ENCODE results near the gene ISL1. TPM values are rescaled to one million over a fixed set of nuclear protein-coding genes. Genes with fewer than 3 reads are reported as not detected.

ISL1 gene
- total RNA-seq, 1 donor from 2014 or later: 31.5 TPM

DNA sequence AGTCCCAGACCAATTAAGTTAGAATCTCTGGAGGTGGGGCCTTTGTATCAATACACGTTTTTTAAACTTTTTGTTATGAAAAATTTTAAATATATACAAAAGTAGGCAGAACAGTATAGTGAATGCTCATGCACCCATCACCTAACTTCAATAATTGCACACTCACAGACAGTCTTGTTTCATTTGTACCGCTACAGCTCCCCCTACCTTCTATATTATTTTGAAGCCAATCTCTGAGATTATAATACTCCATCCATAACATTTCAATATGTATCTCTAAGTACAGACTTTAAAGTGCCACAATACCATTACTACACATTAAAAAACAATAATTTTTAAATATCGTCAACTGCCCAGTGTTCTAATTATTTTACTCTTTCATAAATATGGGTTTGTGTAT lies 32.9 kb downstream of the ISL1 start:
- Mint-ChIP-seq H3K27ac (no peak overlapping the region), H3K36me3 (no peaks in the 10 kb centered on the region), H3K27me3 (peaks cover 27% of the 10 kb centered on the region), H3K4me1 (ENCODE audit: unreplicated experiment) (peaks cover 7% of the 10 kb centered on the region), H3K4me3 (no peak overlapping the region), H3K9me3 (no peaks in the 10 kb centered on the region)
- DNase-seq (ENCODE audit: extremely low spot score, unreplicated experiment): no peak
- TF ChIP-seq, protein P1, sequence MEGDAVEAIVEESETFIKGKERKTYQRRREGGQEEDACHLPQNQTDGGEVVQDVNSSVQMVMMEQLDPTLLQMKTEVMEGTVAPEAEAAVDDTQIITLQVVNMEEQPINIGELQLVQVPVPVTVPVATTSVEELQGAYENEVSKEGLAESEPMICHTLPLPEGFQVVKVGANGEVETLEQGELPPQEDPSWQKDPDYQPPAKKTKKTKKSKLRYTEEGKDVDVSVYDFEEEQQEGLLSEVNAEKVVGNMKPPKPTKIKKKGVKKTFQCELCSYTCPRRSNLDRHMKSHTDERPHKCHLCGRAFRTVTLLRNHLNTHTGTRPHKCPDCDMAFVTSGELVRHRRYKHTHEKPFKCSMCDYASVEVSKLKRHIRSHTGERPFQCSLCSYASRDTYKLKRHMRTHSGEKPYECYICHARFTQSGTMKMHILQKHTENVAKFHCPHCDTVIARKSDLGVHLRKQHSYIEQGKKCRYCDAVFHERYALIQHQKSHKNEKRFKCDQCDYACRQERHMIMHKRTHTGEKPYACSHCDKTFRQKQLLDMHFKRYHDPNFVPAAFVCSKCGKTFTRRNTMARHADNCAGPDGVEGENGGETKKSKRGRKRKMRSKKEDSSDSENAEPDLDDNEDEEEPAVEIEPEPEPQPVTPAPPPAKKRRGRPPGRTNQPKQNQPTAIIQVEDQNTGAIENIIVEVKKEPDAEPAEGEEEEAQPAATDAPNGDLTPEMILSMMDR (conservative IDR thresholded peaks at IDR 0.05): peak; percentile 26

DNA sequence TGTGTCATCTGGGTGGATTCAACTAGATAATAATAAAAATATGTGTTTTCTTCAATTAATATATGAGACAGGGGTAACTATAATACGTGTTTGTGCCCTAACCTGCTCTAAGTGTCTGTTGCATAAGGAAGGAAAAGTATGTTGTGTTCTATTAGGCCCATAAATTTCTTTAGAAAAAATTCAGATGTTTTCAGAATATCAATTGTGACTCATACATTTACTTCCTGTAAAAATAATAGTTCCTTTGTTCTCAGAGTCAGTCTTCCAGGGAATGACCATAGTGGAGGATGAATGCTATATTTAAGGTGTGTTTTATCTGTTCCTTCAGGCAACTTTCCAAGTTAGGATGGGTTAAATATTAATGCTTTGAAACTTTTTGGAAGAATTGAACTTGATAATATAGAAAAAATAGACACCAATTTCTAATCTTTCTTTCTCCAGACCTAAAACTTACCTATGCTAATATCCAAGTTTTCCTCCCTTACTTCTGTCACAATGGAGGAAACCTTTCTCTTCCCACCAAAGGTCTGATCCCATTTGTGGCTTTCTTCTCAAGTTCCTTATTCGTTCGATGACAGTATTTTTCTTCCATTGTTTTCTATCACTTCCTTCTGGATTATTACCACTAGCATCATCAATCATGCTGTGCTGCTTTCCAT lies 49.9 kb downstream of the ISL1 start:
- H3K4me1 Mint-ChIP-seq (ENCODE audit: unreplicated experiment): no peaks in the 10 kb centered on the region
- H3K27me3 Mint-ChIP-seq: no peaks in the 10 kb centered on the region
- no peaks in the 10 kb centered on the region for H3K36me3 Mint-ChIP-seq
- TF ChIP-seq, protein P1 (conservative IDR thresholded peaks at IDR 0.05): no peak
- DNase-seq (ENCODE audit: extremely low spot score, unreplicated experiment): no peak
- H3K27ac Mint-ChIP-seq: peak overlapping the region; percentile 6
- H3K9me3 Mint-ChIP-seq: no peaks in the 10 kb centered on the region
- no peak overlapping the region for H3K4me3 Mint-ChIP-seq

DNA sequence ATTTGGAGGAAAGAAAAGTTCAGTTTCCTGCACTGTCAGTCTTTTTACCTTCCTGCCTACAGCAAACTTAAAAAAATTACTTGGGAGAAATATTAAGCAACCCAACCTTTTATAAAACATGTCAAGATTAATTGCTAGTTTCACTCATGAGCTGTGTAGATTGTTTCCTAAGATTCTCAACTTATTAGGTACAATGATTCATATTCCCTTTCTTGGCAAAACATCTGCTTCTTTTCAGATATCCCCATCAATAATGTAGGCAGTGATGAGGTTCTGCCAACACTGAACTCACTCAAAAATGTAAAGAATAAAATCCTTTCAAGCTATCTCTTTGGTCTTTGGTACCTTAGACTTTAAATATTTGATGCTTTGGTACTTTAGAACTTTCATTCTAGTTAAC lies 56.0 kb downstream of the ISL1 start:
- H3K36me3 Mint-ChIP-seq: no peaks in the 10 kb centered on the region
- TF ChIP-seq, protein P1 (conservative IDR thresholded peaks at IDR 0.05): no peak
- DNase-seq (ENCODE audit: extremely low spot score, unreplicated experiment): no peak
- H3K4me1 Mint-ChIP-seq (ENCODE audit: unreplicated experiment): no peaks in the 10 kb centered on the region
- H3K4me3 Mint-ChIP-seq: no peak overlapping the region
- H3K27me3 Mint-ChIP-seq: no peaks in the 10 kb centered on the region
- no peaks in the 10 kb centered on the region for H3K9me3 Mint-ChIP-seq
- no peak overlapping the region for H3K27ac Mint-ChIP-seq
